GM11168 (cell line): Measurements from ENCODE around the gene EEIG1.

Experiments used
- in situ Hi-C: fragments of 300-500 bp; cut with MboI; formaldehyde crosslinking; loops from one replicate; pipeline ENCODE4 v1.12.0; 2022; ENCODE audit warnings: low sequenced_read_pairs; ENCODE audit not compliant: unreplicated experiment

The EEIG1 gene

GRCh38 chr9:127976498-127976897 lies 4.3 kb downstream of the EEIG1 start:
- in situ Hi-C loops = loop anchor here (10.0 kb wide), 1 partner anchor 1048 kb away; the partner anchor contains the start of gene SH3GLB2

GRCh38 chr9:127975376-127976315 lies 5.1 kb downstream of the EEIG1 start:
- in situ Hi-C loops = loop anchor here (10.0 kb wide), 1 partner anchor 1049 kb away; the partner anchor contains the start of gene SH3GLB2

- in situ Hi-C loops = loop anchor here (10.0 kb wide), 1 partner anchor 1050 kb away; the partner anchor contains the start of gene SH3GLB2
These were observed 6.0 kb downstream of the EEIG1 start for GRCh38 chr9:127974769-127975261.

- in situ Hi-C loops = loop anchor here (10.0 kb wide), 1 partner anchor 1051 kb away; the partner anchor contains the start of gene SH3GLB2
These were observed 6.6 kb downstream of the EEIG1 start for GRCh38 chr9:127974001-127974768.

- in situ Hi-C loops = loop anchor here (10.0 kb wide), 1 partner anchor 1051 kb away; the partner anchor contains the start of gene SH3GLB2
These were observed 7.4 kb downstream of the EEIG1 start for GRCh38 chr9:127973169-127974000.

- in situ Hi-C loops = loop anchor here (10.0 kb wide), 1 partner anchor 1052 kb away; the partner anchor contains the start of gene SH3GLB2
These were observed 8.4 kb downstream of the EEIG1 start for GRCh38 chr9:127972236-127972871.

- in situ Hi-C loops = loop anchor here (10.0 kb wide), 1 partner anchor 1053 kb away; the partner anchor contains the start of gene SH3GLB2
These were observed 9.2 kb downstream of the EEIG1 start for GRCh38 chr9:127971357-127972235.

- in situ Hi-C loops = loop anchor here (10.0 kb wide), 1 partner anchor 1054 kb away; the partner anchor contains the start of gene SH3GLB2
These were observed 10.1 kb downstream of the EEIG1 start for GRCh38 chr9:127970401-127971313.

- in situ Hi-C loops = no loop called here
These were observed 11.9 kb downstream of the EEIG1 start for GRCh38 chr9:127968700-127969383.

- in situ Hi-C loops = no loop called here
These were observed 12.7 kb downstream of the EEIG1 start for GRCh38 chr9:127968042-127968441.

- in situ Hi-C loops = no loop called here
These were observed 13.5 kb downstream of the EEIG1 start for GRCh38 chr9:127967151-127967809.

- in situ Hi-C loops = no loop called here
These were observed 14.2 kb downstream of the EEIG1 start for GRCh38 chr9:127966416-127967150.

- in situ Hi-C loops = no loop called here
These were observed 14.8 kb downstream of the EEIG1 start for GRCh38 chr9:127965953-127966352.

- in situ Hi-C loops = no loop called here
These were observed 17.3 kb downstream of the EEIG1 start for GRCh38 chr9:127963359-127964064.

- in situ Hi-C loops = no loop called here
These were observed 17.8 kb downstream of the EEIG1 start for GRCh38 chr9:127963041-127963358.
